K562 (cell line): ENCODE measurements around the gene CCNK. TPM values are rescaled to one million over a fixed set of nuclear protein-coding genes. Genes with fewer than 3 reads are reported as not detected.

ENCODE experiments used
- ETS2 ChIP-seq: IDR thresholded peaks from 2 replicates; pipeline ENCODE4 v1.6.1; 2016; ENCODE audit warnings: borderline replicate concordance, missing genetic modification characterization, mild to moderate bottlenecking, moderate library complexity, missing compliant biosample characterization; ENCODE audit not compliant: poor library complexity, severe bottlenecking
- SIN3B ChIP-seq: fragments of 450-650 bp; IDR thresholded peaks from 2 replicates; pipeline ENCODE4 v1.6.1; 2017; ENCODE audit warnings: low read depth, mild to moderate bottlenecking, moderate library complexity
- ZFX ChIP-seq: sonication (generic); formaldehyde crosslinking; IDR thresholded peaks from 2 replicates; pipeline ENCODE4 v1.8.0; 2022; ENCODE audit warnings: mild to moderate bottlenecking, missing genetic modification reagents, moderate library complexity
- polyA plus RNA-seq, 8 experiments: library from polyadenylated mRNA; depleted of rRNA in 4 of 8; stranded (reverse) in 5 of 8; unstranded in 3 of 8; fragments of >200 nt; fragmentation: Nextera tagmentation in 2 of 8; fragmentation: Illumina TruSeq in 1 of 8; extraction: Ambion mirVana in 2 of 8; extraction: Trizol in 1 of 8; gene quantifications; 2 replicates each; pipeline versions ENCODE4 v1.2.1 to v1.2.3, GENCODE V29; 2011 to 2014; ENCODE audit warnings: inconsistent platforms in 1 of 8, missing spikeins in 1 of 8
- total RNA-seq, 7 experiments: library from RNA; depleted of rRNA in 6 of 7; stranded (reverse); fragments of >200 nt in 6 of 7; fragmentation: Illumina TruSeq in 2 of 7; extraction: Trizol in 2 of 7; gene quantifications; 2 replicates each; pipeline versions ENCODE4 v1.2.1 to v1.2.3, GENCODE V29; 2011 to 2021; ENCODE audit warnings: low replicate concordance in 1 of 7
- TF ChIP-seq, protein P1 (sequence below): fragments of 450-650 bp; IDR thresholded peaks from 2 replicates; pipeline ENCODE4 v1.6.1; 2016; ENCODE audit warnings: mild to moderate bottlenecking, moderate library complexity

CCNK gene
- total and polyA plus RNA-seq, 9 of the 15 experiments (the other 6 are each of a cell fraction or from before 2014, with no cell fraction given) = 5.8 to 84.2 (median 16.4) TPM

DNA sequence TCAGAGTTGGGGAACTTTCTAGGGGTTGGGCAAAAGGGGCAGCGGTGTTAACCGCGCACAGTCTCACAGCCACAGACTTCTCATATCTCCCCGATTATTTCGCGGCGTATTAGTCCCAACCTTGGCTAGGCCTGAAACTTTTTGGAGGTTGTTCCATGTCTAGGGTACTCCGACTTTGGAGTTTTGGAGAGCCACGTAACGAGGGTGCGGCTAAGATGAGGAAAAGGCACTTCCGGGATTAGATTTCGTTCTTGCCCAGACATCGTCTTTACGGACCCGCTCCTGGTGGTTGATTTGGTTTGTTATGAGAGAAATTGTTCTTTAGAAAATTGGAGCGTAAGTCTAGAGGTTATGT is 513 bp downstream of the CCNK start (continued):
- TF ChIP-seq, protein P1, sequence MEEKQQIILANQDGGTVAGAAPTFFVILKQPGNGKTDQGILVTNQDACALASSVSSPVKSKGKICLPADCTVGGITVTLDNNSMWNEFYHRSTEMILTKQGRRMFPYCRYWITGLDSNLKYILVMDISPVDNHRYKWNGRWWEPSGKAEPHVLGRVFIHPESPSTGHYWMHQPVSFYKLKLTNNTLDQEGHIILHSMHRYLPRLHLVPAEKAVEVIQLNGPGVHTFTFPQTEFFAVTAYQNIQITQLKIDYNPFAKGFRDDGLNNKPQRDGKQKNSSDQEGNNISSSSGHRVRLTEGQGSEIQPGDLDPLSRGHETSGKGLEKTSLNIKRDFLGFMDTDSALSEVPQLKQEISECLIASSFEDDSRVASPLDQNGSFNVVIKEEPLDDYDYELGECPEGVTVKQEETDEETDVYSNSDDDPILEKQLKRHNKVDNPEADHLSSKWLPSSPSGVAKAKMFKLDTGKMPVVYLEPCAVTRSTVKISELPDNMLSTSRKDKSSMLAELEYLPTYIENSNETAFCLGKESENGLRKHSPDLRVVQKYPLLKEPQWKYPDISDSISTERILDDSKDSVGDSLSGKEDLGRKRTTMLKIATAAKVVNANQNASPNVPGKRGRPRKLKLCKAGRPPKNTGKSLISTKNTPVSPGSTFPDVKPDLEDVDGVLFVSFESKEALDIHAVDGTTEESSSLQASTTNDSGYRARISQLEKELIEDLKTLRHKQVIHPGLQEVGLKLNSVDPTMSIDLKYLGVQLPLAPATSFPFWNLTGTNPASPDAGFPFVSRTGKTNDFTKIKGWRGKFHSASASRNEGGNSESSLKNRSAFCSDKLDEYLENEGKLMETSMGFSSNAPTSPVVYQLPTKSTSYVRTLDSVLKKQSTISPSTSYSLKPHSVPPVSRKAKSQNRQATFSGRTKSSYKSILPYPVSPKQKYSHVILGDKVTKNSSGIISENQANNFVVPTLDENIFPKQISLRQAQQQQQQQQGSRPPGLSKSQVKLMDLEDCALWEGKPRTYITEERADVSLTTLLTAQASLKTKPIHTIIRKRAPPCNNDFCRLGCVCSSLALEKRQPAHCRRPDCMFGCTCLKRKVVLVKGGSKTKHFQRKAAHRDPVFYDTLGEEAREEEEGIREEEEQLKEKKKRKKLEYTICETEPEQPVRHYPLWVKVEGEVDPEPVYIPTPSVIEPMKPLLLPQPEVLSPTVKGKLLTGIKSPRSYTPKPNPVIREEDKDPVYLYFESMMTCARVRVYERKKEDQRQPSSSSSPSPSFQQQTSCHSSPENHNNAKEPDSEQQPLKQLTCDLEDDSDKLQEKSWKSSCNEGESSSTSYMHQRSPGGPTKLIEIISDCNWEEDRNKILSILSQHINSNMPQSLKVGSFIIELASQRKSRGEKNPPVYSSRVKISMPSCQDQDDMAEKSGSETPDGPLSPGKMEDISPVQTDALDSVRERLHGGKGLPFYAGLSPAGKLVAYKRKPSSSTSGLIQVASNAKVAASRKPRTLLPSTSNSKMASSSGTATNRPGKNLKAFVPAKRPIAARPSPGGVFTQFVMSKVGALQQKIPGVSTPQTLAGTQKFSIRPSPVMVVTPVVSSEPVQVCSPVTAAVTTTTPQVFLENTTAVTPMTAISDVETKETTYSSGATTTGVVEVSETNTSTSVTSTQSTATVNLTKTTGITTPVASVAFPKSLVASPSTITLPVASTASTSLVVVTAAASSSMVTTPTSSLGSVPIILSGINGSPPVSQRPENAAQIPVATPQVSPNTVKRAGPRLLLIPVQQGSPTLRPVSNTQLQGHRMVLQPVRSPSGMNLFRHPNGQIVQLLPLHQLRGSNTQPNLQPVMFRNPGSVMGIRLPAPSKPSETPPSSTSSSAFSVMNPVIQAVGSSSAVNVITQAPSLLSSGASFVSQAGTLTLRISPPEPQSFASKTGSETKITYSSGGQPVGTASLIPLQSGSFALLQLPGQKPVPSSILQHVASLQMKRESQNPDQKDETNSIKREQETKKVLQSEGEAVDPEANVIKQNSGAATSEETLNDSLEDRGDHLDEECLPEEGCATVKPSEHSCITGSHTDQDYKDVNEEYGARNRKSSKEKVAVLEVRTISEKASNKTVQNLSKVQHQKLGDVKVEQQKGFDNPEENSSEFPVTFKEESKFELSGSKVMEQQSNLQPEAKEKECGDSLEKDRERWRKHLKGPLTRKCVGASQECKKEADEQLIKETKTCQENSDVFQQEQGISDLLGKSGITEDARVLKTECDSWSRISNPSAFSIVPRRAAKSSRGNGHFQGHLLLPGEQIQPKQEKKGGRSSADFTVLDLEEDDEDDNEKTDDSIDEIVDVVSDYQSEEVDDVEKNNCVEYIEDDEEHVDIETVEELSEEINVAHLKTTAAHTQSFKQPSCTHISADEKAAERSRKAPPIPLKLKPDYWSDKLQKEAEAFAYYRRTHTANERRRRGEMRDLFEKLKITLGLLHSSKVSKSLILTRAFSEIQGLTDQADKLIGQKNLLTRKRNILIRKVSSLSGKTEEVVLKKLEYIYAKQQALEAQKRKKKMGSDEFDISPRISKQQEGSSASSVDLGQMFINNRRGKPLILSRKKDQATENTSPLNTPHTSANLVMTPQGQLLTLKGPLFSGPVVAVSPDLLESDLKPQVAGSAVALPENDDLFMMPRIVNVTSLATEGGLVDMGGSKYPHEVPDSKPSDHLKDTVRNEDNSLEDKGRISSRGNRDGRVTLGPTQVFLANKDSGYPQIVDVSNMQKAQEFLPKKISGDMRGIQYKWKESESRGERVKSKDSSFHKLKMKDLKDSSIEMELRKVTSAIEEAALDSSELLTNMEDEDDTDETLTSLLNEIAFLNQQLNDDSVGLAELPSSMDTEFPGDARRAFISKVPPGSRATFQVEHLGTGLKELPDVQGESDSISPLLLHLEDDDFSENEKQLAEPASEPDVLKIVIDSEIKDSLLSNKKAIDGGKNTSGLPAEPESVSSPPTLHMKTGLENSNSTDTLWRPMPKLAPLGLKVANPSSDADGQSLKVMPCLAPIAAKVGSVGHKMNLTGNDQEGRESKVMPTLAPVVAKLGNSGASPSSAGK = no peak
- TF ChIP-seq ZFX (0 out of 2 replicates have a peak, but pooled peaks have one; percentile 2), ETS2 (no peak), SIN3B (no peak)
